ENCODE data around the gene NPPB.

DNA sequence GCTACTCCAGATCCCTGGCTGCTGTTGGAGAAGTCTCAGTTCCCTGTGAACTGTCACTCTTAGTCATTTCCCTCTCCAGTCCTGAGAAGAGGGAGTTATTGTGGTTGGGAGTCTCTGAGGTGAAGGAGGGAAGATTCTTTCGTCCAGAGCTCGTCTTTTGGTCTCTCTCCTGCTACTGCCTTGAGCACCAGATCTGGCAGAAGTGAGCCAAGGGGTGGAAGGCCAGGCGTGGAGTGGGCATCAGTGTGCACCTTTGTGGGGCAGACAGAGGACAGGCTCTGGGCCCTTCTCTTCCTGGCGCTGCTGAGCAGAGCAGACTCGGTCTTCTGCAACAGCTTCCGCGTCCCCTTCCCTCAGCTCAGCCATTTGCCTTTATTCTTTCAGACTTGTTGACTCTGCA is 33.6 kb downstream of the NPPB start:
- TF ChIP-seq GATA2 (IDR thresholded peaks at IDR 0.05; ENCODE audit: low read depth, low read length) (no peak), GATA3 (IDR thresholded peaks at IDR 0.05; ENCODE audit: low read depth, low read length) (no peak)
